ENCODE data around the gene PLCG2.
"Not testable (repeated sequence)": the region's sequence is repeated elsewhere in the genome, so short reads cannot be mapped to it uniquely, and the experiment has no call there.

Gene PLCG2

DNA sequence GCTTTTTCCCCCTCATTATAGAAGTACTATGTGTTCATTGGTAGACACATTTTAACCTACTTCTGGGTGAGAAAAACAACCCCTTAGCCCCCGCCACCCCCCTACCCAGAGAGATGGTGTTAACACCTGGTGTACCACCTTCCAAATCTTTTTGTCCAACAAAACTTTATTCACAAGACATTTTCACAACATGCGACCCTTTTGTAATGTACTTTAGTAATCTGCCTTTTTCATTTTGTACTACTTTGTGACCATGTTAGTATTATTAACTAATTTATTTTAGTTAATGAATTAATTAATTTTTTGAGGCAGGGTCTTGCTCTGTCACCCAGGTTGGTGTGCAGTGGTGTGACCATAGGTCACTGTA, 20.0 kb downstream of the PLCG2 start:
- no peaks in the 10 kb centered on the region for H3K27me3 ChIP-seq (ENCODE audit: control insufficient read depth, insufficient read depth, low read length)
- no peak overlapping the region for H3K27ac ChIP-seq (ENCODE audit: low read depth, low read length)
- no peak overlapping the region for H3K4me3 ChIP-seq (ENCODE audit: low read length)
- H3K36me3 ChIP-seq (ENCODE audit: control insufficient read depth, insufficient read depth, low read length) = no peaks in the 10 kb centered on the region
- H3K9ac ChIP-seq (ENCODE audit: low read length) = no peak overlapping the region
- H3K4me1 ChIP-seq (ENCODE audit: control insufficient read depth, insufficient read depth, low read length) = no peaks in the 10 kb centered on the region

- H3K4me3 ChIP-seq (ENCODE audit: low read length); H3K36me3 ChIP-seq (ENCODE audit: control insufficient read depth, insufficient read depth, low read length); H3K9ac ChIP-seq (ENCODE audit: low read length); H3K27me3 ChIP-seq (ENCODE audit: control insufficient read depth, insufficient read depth, low read length); H3K27ac ChIP-seq (ENCODE audit: low read depth, low read length); H3K4me1 ChIP-seq (ENCODE audit: control insufficient read depth, insufficient read depth, low read length): not testable (repeated sequence)
Observed at GRCh38 chr16:81801724-81802123, 22.6 kb downstream of the PLCG2 start.

DNA sequence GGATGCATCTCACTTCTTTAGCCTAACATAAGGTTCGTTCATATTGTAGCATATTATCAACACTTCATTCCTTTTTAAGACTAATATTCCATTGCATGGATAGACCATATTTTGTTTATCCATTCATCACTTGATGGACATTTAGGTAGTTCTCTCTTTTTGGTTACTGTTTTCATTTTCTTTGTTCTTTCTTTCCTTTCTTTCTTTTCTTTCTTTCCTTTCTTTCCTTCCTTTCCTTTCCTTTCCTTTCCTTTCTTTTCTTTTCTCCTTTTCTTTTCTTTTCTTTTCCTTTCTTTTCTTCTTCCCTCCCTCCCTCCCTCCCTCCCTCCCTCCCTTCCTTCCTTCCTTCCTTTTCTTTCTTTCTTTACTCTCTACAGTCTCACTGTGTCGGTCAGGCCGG, 24.2 kb downstream of the PLCG2 start:
- Histone ChIP-seq H3K27me3 (ENCODE audit: control insufficient read depth, insufficient read depth, low read length) (no peaks in the 10 kb centered on the region), H3K4me1 (ENCODE audit: control insufficient read depth, insufficient read depth, low read length) (no peaks in the 10 kb centered on the region), H3K27ac (ENCODE audit: low read depth, low read length) (no peak overlapping the region)

DNA sequence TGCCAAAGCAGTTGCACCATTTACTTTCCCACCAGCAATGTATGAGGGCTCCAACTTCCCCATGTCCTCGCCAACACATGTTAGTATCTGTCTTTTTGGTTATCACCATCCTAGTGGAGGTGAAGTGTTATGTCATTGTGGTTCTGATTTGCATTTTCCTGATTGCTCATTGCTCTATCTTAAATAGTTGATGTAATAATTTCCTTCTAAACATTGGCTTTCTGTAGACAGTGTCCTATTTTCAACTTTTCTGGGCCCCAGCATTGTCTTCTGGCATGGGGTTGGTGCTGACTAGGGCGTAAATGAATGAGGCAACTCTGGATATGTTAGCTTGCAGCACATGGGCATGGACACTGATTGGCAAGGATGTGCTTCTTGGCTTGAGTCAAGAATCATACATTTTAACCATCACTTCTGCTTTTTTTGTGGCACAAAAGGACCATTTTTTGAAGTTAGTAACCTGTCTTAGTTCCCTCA, 25.1 kb downstream of the PLCG2 start:
- H3K4me1 ChIP-seq (ENCODE audit: control insufficient read depth, insufficient read depth, low read length) = no peaks in the 10 kb centered on the region
- H3K4me3 ChIP-seq (ENCODE audit: low read length) = no peak overlapping the region
- no peak overlapping the region for H3K9ac ChIP-seq (ENCODE audit: low read length)
- H3K27ac ChIP-seq (ENCODE audit: low read depth, low read length) = no peak overlapping the region
- H3K36me3 ChIP-seq (ENCODE audit: control insufficient read depth, insufficient read depth, low read length) = no peaks in the 10 kb centered on the region
- H3K27me3 ChIP-seq (ENCODE audit: control insufficient read depth, insufficient read depth, low read length) = no peaks in the 10 kb centered on the region

More for the DNA sequence above, 24.2 kb downstream of the PLCG2 start:
- no peak overlapping the region for H3K9ac ChIP-seq (ENCODE audit: low read length)
- H3K36me3 ChIP-seq (ENCODE audit: control insufficient read depth, insufficient read depth, low read length) = no peaks in the 10 kb centered on the region
- H3K4me3 ChIP-seq (ENCODE audit: low read length) = no peak overlapping the region

- no peaks in the 10 kb centered on the region for H3K4me1 ChIP-seq (ENCODE audit: control insufficient read depth, insufficient read depth, low read length)
- no peak overlapping the region for H3K4me3 ChIP-seq (ENCODE audit: low read length)
- H3K27ac ChIP-seq (ENCODE audit: low read depth, low read length) = no peak overlapping the region
- H3K27me3 ChIP-seq (ENCODE audit: control insufficient read depth, insufficient read depth, low read length) = no peaks in the 10 kb centered on the region
- no peaks in the 10 kb centered on the region for H3K36me3 ChIP-seq (ENCODE audit: control insufficient read depth, insufficient read depth, low read length)
- H3K9ac ChIP-seq (ENCODE audit: low read length) = no peak overlapping the region
Observed at GRCh38 chr16:81806696-81807095, 27.6 kb downstream of the PLCG2 start.

- H3K4me3 ChIP-seq (ENCODE audit: low read length) = no peak overlapping the region
- no peaks in the 10 kb centered on the region for H3K27me3 ChIP-seq (ENCODE audit: control insufficient read depth, insufficient read depth, low read length)
- no peaks in the 10 kb centered on the region for H3K4me1 ChIP-seq (ENCODE audit: control insufficient read depth, insufficient read depth, low read length)
- H3K36me3 ChIP-seq (ENCODE audit: control insufficient read depth, insufficient read depth, low read length) = no peaks in the 10 kb centered on the region
- H3K9ac ChIP-seq (ENCODE audit: low read length) = no peak overlapping the region
- H3K27ac ChIP-seq (ENCODE audit: low read depth, low read length) = no peak overlapping the region
Observed at GRCh38 chr16:81807767-81808358, 28.8 kb downstream of the PLCG2 start.

- H3K4me1 ChIP-seq (ENCODE audit: control insufficient read depth, insufficient read depth, low read length) = no peaks in the 10 kb centered on the region
- H3K27me3 ChIP-seq (ENCODE audit: control insufficient read depth, insufficient read depth, low read length) = no peaks in the 10 kb centered on the region
- no peak overlapping the region for H3K9ac ChIP-seq (ENCODE audit: low read length)
- H3K4me3 ChIP-seq (ENCODE audit: low read length) = no peak overlapping the region
- no peaks in the 10 kb centered on the region for H3K36me3 ChIP-seq (ENCODE audit: control insufficient read depth, insufficient read depth, low read length)
- H3K27ac ChIP-seq (ENCODE audit: low read depth, low read length) = no peak overlapping the region
Observed at GRCh38 chr16:81808933-81809480, 29.9 kb downstream of the PLCG2 start.

DNA sequence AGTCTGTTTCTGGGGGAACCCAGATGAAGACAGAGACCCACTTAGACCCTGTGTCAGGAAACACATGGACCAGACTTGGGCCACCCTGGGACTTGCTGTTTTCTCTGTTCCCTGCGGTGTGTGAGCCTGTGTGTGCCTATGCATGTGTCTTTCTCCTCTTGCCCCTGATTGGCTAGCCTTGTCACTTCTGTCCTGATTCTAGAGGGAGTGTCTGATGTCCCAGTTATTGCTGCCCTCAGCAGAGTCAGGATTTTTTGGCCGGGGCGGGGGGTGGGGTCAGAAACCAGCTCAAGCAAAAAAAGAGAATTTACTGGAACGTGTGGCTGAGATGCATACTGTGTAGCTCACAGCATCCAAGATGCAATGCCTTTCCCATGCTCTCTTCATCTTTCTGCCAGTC, 30.5 kb downstream of the PLCG2 start:
- H3K4me1 ChIP-seq (ENCODE audit: control insufficient read depth, insufficient read depth, low read length) = no peaks in the 10 kb centered on the region
- H3K27me3 ChIP-seq (ENCODE audit: control insufficient read depth, insufficient read depth, low read length) = no peaks in the 10 kb centered on the region
- no peak overlapping the region for H3K27ac ChIP-seq (ENCODE audit: low read depth, low read length)
- H3K9ac ChIP-seq (ENCODE audit: low read length) = no peak overlapping the region
- H3K36me3 ChIP-seq (ENCODE audit: control insufficient read depth, insufficient read depth, low read length) = no peaks in the 10 kb centered on the region
- no peak overlapping the region for H3K4me3 ChIP-seq (ENCODE audit: low read length)

DNA sequence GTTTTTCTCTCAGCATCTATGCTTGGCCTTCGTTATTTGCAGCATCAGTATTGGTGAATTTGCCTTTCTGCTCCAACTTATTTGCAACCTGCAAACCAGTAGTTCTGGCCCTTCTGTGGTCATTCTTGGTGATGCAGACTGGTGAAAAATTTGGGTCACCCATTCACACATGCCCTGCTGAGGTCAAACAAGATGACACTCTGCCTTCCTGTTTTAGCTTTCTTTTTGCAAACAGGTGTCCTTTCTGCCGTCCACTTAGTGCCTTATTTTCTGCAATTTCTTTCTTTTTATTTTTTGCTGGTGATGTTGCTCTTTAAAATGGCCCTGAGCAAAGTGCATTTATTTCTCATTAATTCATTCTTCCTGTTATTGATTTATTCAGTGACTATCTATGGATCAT, 31.3 kb downstream of the PLCG2 start:
- Histone ChIP-seq H3K27me3 (ENCODE audit: control insufficient read depth, insufficient read depth, low read length) (no peaks in the 10 kb centered on the region), H3K36me3 (ENCODE audit: control insufficient read depth, insufficient read depth, low read length) (no peaks in the 10 kb centered on the region), H3K9ac (ENCODE audit: low read length) (no peak overlapping the region), H3K4me3 (ENCODE audit: low read length) (no peak overlapping the region), H3K4me1 (ENCODE audit: control insufficient read depth, insufficient read depth, low read length) (no peaks in the 10 kb centered on the region), H3K27ac (ENCODE audit: low read depth, low read length) (no peak overlapping the region)

DNA sequence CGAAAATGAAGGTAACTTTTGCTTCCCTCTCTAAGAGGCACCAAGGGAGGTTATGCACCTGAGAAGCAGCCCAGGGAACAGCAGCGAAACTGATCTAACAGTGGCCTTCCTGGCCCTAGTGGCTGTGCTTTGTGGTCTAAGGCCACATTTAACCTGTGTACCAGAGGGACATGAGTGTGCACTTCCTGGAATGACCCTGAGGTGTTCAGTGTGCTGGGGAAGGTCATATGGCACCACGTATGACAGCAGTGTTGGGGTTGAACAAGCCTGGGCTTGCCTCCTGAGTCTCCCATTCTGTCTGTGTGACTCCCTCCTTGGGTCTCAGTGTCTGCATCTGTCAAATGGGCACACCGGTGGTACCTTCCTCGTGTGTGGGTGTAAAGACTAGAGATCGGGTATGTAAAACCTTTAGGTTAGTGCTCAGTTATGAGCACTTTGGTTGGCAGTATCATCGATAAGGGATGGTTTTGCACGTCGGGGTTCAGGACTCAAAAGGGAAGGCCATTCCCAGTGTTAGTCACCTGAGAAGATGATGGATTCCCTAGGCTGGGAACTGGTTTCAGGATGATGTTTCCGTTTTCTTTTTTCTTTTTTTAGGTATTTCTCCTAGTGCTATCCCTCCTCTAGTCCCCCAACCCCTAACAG, 31.9 kb downstream of the PLCG2 start:
- Histone ChIP-seq H3K27me3 (ENCODE audit: control insufficient read depth, insufficient read depth, low read length) (no peaks in the 10 kb centered on the region), H3K27ac (ENCODE audit: low read depth, low read length) (no peak overlapping the region), H3K4me1 (ENCODE audit: control insufficient read depth, insufficient read depth, low read length) (no peaks in the 10 kb centered on the region)

GRCh38 chr16:81813648-81814047, 34.6 kb downstream of the PLCG2 start:
- Histone ChIP-seq H3K27me3 (ENCODE audit: control insufficient read depth, insufficient read depth, low read length) (no peaks in the 10 kb centered on the region), H3K4me1 (ENCODE audit: control insufficient read depth, insufficient read depth, low read length) (no peaks in the 10 kb centered on the region), H3K4me3 (ENCODE audit: low read length) (no peak overlapping the region), H3K9ac (ENCODE audit: low read length) (no peak overlapping the region), H3K36me3 (ENCODE audit: control insufficient read depth, insufficient read depth, low read length) (no peaks in the 10 kb centered on the region), H3K27ac (ENCODE audit: low read depth, low read length) (no peak overlapping the region)

More for the DNA sequence above, 31.9 kb downstream of the PLCG2 start:
- Histone ChIP-seq H3K36me3 (ENCODE audit: control insufficient read depth, insufficient read depth, low read length) (no peaks in the 10 kb centered on the region), H3K9ac (ENCODE audit: low read length) (no peak overlapping the region), H3K4me3 (ENCODE audit: low read length) (no peak overlapping the region)

DNA sequence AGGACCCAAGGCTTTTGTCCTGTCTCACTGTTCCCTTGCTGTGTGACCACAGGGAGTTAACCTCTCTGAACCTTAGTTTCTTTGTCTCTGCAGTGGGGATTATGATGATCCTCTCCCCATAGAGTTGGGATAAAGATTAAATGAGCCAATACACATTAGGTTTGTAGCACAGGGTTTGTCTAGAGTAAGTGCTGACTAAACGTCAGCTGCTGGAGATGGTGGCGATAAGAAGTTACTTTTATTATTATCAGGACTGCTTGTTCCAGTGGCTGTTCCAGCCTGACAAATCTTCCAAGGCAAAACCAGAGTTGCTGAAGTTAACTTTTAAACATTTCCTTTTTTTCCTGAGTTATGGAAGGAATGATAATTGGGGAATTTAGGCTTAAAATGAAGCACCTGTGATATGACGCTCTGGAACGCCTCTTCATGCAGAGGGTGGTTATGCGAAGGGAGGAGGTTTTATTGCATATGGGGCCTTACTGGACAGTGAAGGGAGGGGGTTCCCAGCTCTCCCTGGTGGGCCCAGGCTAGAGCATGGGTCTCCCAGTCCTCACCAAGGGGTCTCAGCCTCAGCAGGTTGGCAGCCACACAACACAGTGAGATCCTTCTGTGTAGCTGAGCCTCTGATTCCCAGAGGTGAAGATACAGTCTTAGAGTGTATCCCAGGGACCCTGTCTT, 35.8 kb downstream of the PLCG2 start:
- Histone ChIP-seq H3K27me3 (ENCODE audit: control insufficient read depth, insufficient read depth, low read length) (no peaks in the 10 kb centered on the region), H3K36me3 (ENCODE audit: control insufficient read depth, insufficient read depth, low read length) (no peaks in the 10 kb centered on the region), H3K9ac (ENCODE audit: low read length) (no peak overlapping the region), H3K4me3 (ENCODE audit: low read length) (no peak overlapping the region), H3K27ac (ENCODE audit: low read depth, low read length) (no peak overlapping the region), H3K4me1 (ENCODE audit: control insufficient read depth, insufficient read depth, low read length) (no peaks in the 10 kb centered on the region)
